Gastrocnemius medialis (tissue), 4 donors: ENCODE data around the gene FCRL1. TPM values are rescaled to one million over a fixed set of nuclear protein-coding genes. Genes with fewer than 3 reads are reported as not detected.

Source experiments
- ATAC-seq, 2 donors: fragments of 150-250 bp; one replicate each; pipeline ENCODE4 v1.9.1; 2016
- DNase-seq, 2 donors: peaks; one replicate each; pipeline ENCODE4 v3.0.0-alpha.2; 2019
- H3K27ac ChIP-seq, 4 donors: fragments of 200-600 bp; sonication (generic); 1 replicate in 1 of 4; 2 replicates in 3 of 4; pipeline ENCODE4 v1.5.1; 2016 to 2018; ENCODE audit warnings: mild to moderate bottlenecking in 2 of 4, moderate library complexity in 1 of 4
- H3K27me3 ChIP-seq, 3 donors: fragments of 200-600 bp; sonication (generic) in 2 of 3; 1 replicate in 1 of 3; 2 replicates in 2 of 3; pipeline versions ENCODE4 v1.5.1 to v1.6.0; 2016 to 2019; ENCODE audit warnings: mild to moderate bottlenecking in 1 of 3, moderate library complexity in 1 of 3
- H3K36me3 ChIP-seq, 2 donors: fragments of 200-600 bp; sonication (generic) in 1 of 2; one replicate each; pipeline ENCODE4 v1.5.1; 2017 to 2018
- H3K4me1 ChIP-seq, 2 donors: fragments of 200-600 bp; sonication (generic) in 1 of 2; one replicate each; pipeline ENCODE4 v1.5.1; 2016 to 2017; ENCODE audit warnings: mild to moderate bottlenecking in 2 of 2
- H3K4me3 ChIP-seq, 4 donors: fragments of 200-600 bp; sonication (generic) in 3 of 4; 1 replicate in 1 of 4; 2 replicates in 3 of 4; pipeline ENCODE4 v1.5.1; 2016 to 2019; ENCODE audit warnings: mild to moderate bottlenecking in 2 of 4
- H3K9me3 ChIP-seq, 3 donors: fragments of 200-600 bp; sonication (generic) in 2 of 3; 1 replicate in 1 of 3; 2 replicates in 2 of 3; pipeline ENCODE4 v1.5.1; 2016 to 2019
- CTCF ChIP-seq, 5 experiments: fragments of 450-650 bp in 3 of 5; fragments of 200-600 bp in 2 of 5; sonication (generic) in 2 of 5; IDR thresholded peaks in 4 of 5; conservative IDR thresholded peaks in 1 of 5; 1 replicate in 4 of 5; 2 replicates in 1 of 5; pipeline ENCODE4 v1.5.1; 2016 to 2019; ENCODE audit warnings: antibody characterized with exemption in 5 of 5, mild to moderate bottlenecking in 3 of 5, moderate library complexity in 3 of 5
- POLR2A ChIP-seq, 2 donors: fragments of 450-650 bp; IDR thresholded peaks; one replicate each; pipeline ENCODE4 v1.6.1; 2017; ENCODE audit warnings: antibody characterized with exemption in 2 of 2, mild to moderate bottlenecking in 2 of 2, moderate library complexity in 2 of 2
- in situ Hi-C, 4 donors: fragments of 200-750 bp; cut with MboI; loops; one replicate each; pipeline versions ENCODE4 v1.15.0 to v1.8.0; 2017; ENCODE audit warnings: low sequenced_read_pairs in 4 of 4
- intact Hi-C: fragments of 100-400 bp; cut with DNase I; formaldehyde crosslinking; loops from one replicate; pipeline ENCODE4 v1.15.1; 2023; ENCODE audit warnings: low total_unique reads
- total RNA-seq, 4 donors: library from RNA; depleted of rRNA; stranded (reverse); fragments of >200 nt; gene quantifications; one replicate each; pipeline versions ENCODE4 v1.1.0 to v1.2.3, GENCODE V29; 2016

FCRL1 gene
- total RNA-seq, 4 donors from 2014 or later: not detected

DNA sequence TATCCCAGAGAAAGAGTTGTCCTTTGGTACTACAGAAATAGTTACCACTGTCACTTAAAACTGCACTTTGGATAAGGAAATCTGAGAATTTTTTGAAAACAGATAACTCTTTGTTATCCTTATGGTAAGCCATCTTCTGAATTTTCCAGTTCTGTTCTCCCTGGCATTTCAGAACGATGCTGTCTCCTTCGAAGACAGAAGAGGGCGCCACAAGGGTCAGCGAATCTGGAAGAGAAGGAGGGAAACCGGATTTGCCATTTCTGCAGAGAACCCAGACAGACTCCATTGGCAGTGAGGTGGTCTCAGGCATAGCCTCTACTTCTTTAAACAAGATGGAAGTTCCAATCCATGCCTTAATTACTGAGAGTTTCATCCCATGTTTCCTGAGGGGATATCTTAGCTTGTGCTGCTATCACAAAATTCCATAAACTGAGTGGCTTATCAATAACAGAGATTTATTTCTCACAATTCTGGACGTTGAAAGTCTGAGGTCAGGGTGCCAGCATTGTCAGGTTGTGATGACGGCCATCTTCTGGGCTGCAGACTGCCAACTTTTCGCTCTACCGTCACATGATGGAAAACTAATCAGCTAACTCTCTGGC, 49.4 kb downstream of the FCRL1 start:
- ATAC-seq: no peak
- Histone ChIP-seq H3K27ac (no peak overlapping the region), H3K36me3 (no peaks in the 10 kb centered on the region), H3K4me1 (no peaks in the 10 kb centered on the region), H3K9me3 (no peaks in the 10 kb centered on the region), H3K27me3 (no peaks in the 10 kb centered on the region), H3K4me3 (no peak overlapping the region)
- DNase-seq: no peak
- in situ Hi-C loops (no loop called here), intact Hi-C loops (no loop called here)
- no peak for TF ChIP-seq POLR2A (IDR thresholded peaks at IDR 0.05)
- no peak for TF ChIP-seq CTCF (IDR thresholded peaks at IDR 0.05 in 4 of 5, conservative IDR thresholded peaks at IDR 0.05 in 1 of 5)

- DNase-seq (no peak), ATAC-seq (no peak)
- Histone ChIP-seq H3K36me3 (no peaks in the 10 kb centered on the region), H3K4me1 (no peaks in the 10 kb centered on the region), H3K4me3 (no peak overlapping the region), H3K9me3 (no peaks in the 10 kb centered on the region), H3K27me3 (no peaks in the 10 kb centered on the region), H3K27ac (no peak overlapping the region)
- no peak for TF ChIP-seq POLR2A (IDR thresholded peaks at IDR 0.05)
- no peak for TF ChIP-seq CTCF (IDR thresholded peaks at IDR 0.05 in 4 of 5, conservative IDR thresholded peaks at IDR 0.05 in 1 of 5)
- intact Hi-C loops: no loop called here
- in situ Hi-C loops: no loop called here
Measured at GRCh38 chr1:157766792-157767191, 53.1 kb downstream of the FCRL1 start.

DNA sequence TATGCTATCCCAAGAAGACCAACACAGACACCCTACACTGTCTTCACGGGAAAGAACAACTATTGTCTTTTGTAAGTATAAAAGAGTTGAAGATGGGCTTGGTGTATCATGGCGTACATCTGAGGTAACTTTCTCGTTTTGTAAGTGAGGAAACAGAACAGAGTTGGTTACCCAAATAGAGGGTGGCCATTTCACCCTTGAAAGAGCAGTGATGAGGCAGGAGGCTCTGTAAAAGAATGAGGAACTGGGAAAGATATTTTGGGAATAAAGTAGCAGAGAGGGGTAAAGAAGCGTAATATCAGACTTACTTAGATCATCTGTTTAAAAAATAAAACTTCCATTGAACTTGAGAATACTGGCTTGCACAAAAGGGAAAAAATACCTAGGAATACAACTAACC, 61.9 kb downstream of the FCRL1 start:
- Histone ChIP-seq H3K9me3 (no peaks in the 10 kb centered on the region), H3K4me1 (no peaks in the 10 kb centered on the region), H3K27ac (no peak overlapping the region), H3K4me3 (no peak overlapping the region), H3K27me3 (no peaks in the 10 kb centered on the region), H3K36me3 (no peaks in the 10 kb centered on the region)
- intact Hi-C loops (no loop called here), in situ Hi-C loops (no loop called here)
- ATAC-seq (no peak), DNase-seq (no peak)
- no peak for TF ChIP-seq CTCF (IDR thresholded peaks at IDR 0.05 in 4 of 5, conservative IDR thresholded peaks at IDR 0.05 in 1 of 5)
- no peak for TF ChIP-seq POLR2A (IDR thresholded peaks at IDR 0.05)

DNA sequence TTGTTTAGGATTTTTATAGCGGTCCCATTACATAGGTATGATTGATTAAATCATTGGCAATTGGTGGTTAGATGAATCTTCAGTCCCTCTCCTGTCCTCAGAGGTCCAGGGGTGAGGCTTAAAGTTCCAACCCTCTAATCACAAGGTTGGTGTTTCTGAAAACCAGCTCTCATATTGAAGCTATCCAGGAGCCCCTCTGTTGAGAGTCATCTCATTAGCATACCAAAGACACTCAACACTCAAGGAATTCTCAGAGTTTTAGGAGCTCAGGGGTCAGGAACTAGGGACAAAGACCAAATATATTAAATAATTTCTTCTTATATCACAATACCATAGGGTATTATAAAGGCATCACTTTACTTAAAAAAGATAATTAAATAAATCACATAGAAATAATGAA, 66.3 kb downstream of the FCRL1 start:
- in situ Hi-C loops (no loop called here), intact Hi-C loops (no loop called here)
- DNase-seq (no peak), ATAC-seq (no peak)
- Histone ChIP-seq H3K27me3 (no peaks in the 10 kb centered on the region), H3K27ac (no peak overlapping the region), H3K36me3 (no peaks in the 10 kb centered on the region), H3K4me1 (no peaks in the 10 kb centered on the region), H3K4me3 (no peak overlapping the region), H3K9me3 (no peaks in the 10 kb centered on the region)
- TF ChIP-seq POLR2A (IDR thresholded peaks at IDR 0.05) (no peak), CTCF (IDR thresholded peaks at IDR 0.05 in 4 of 5, conservative IDR thresholded peaks at IDR 0.05 in 1 of 5) (no peak)

DNA sequence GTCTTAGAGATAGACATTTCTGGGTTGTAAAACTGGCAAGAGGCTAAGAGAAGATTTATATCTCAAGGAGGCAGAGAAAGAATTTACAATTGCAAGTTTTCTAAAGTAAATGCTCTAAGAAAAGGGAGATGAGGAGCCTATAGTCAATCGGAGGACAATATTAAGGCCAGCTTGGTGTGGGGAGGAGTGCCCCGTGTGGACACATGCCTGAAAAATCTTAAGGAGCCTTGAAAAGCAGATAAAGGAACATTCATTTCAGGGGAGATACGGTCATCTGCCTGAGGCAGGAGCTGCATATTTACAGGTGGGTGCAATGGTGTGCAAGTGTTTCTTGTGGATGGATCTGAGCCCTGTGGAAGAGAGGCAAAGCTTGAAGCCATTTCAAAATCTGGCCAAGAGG, 68.6 kb downstream of the FCRL1 start:
- in situ Hi-C loops: no loop called here
- ATAC-seq: no peak

More for the DNA sequence above, 68.6 kb downstream of the FCRL1 start:
- DNase-seq: no peak
- Histone ChIP-seq H3K4me3 (no peak overlapping the region), H3K4me1 (no peaks in the 10 kb centered on the region), H3K36me3 (no peaks in the 10 kb centered on the region), H3K27ac (no peak overlapping the region), H3K9me3 (no peaks in the 10 kb centered on the region), H3K27me3 (no peaks in the 10 kb centered on the region)
- intact Hi-C loops: no loop called here
- TF ChIP-seq CTCF (IDR thresholded peaks at IDR 0.05 in 4 of 5, conservative IDR thresholded peaks at IDR 0.05 in 1 of 5): no peak
